Measurements from ENCODE around the gene ZFTA. TPM values are rescaled to one million over a fixed set of nuclear protein-coding genes. Genes with fewer than 3 reads are reported as not detected.

ZFTA gene
- total RNA-seq, 1 experiment from 2014 or later = 19.3 TPM

GRCh38 chr11:63805844-63806415, 37.4 kb upstream of the ZFTA start:
- CTCF ChIA-PET = interaction anchor here (0.6 kb wide), 2 partner anchors 131 to 907 kb away, joined by 5 to 7 read pairs; no protein-coding TSS in a partner anchor

GRCh38 chr11:63804259-63804658, 35.7 kb upstream of the ZFTA start:
- peak overlapping the region; percentile 89 for H3K27ac ChIP-seq
- H3K9me2 ChIP-seq (ENCODE audit: insufficient read depth) = no peaks in the 10 kb centered on the region
- peak; percentile 69 to 97 for DNase-seq
- ChIA-PET CTCF (interaction anchor here (2.4 kb wide), 1 partner anchor 142 kb away, joined by 8 read pairs; no protein-coding TSS in a partner anchor), POLR2A (ENCODE audit: unreplicated experiment) (interaction anchor here (0.5 kb wide), 1 partner anchor 37 kb away, joined by 4 read pairs; no protein-coding TSS in a partner anchor)
- H3K36me3 ChIP-seq (ENCODE audit: low read depth) = no peaks in the 10 kb centered on the region
- intact Hi-C loops (cut with micrococcal nuclease; ENCODE audit: unreplicated experiment) = loop anchor here (1.0 kb wide), 1 partner anchor 9 kb away; the partner anchor contains the start of gene SPINDOC
- no peaks in the 10 kb centered on the region for H4K20me1 ChIP-seq (ENCODE audit: insufficient read depth)
- TF ChIP-seq CTCF (conservative IDR thresholded peaks at IDR 0.05) (no peak), EZH2 (IDR thresholded peaks at IDR 0.05; ENCODE audit: low read depth) (no peak)
- H3K4me2 ChIP-seq = peak overlapping the region; percentile 72
- H3F3A ChIP-seq (ENCODE audit: insufficient read depth, low read depth) = peaks cover 48% of the 10 kb centered on the region
- peaks cover 46% of the 10 kb centered on the region for H3K4me1 ChIP-seq (replicated peaks; ENCODE audit: insufficient read depth)
- no peaks in the 10 kb centered on the region for H3K9me3 ChIP-seq (ENCODE audit: insufficient read depth, low read depth)
- no peak overlapping the region; the same call in 1 of the 2 replicates for H3K4me3 ChIP-seq
- H3K79me2 ChIP-seq (ENCODE audit: low read depth) = no peaks in the 10 kb centered on the region
- BruUV-seq (replicated peaks) = no TSS peak
- H3K27me3 ChIP-seq (ENCODE audit: insufficient read depth, low read depth) = no peaks in the 10 kb centered on the region
- H2AFZ ChIP-seq = no peak overlapping the region

More at GRCh38 chr11:63805844-63806415, 37.4 kb upstream of the ZFTA start:
- Histone ChIP-seq H3K36me3 (ENCODE audit: low read depth) (no peaks in the 10 kb centered on the region), H3K4me3 (no peak overlapping the region), H3F3A (ENCODE audit: insufficient read depth, low read depth) (peaks cover 44% of the 10 kb centered on the region), H3K27ac (no peak overlapping the region), H3K9me2 (ENCODE audit: insufficient read depth) (no peaks in the 10 kb centered on the region), H3K4me1 (replicated peaks; ENCODE audit: insufficient read depth) (peaks cover 46% of the 10 kb centered on the region), H3K79me2 (ENCODE audit: low read depth) (no peaks in the 10 kb centered on the region), H4K20me1 (ENCODE audit: insufficient read depth) (no peaks in the 10 kb centered on the region), H3K9me3 (ENCODE audit: insufficient read depth, low read depth) (no peaks in the 10 kb centered on the region), H3K27me3 (ENCODE audit: insufficient read depth, low read depth) (no peaks in the 10 kb centered on the region), H3K4me2 (no peak overlapping the region), H2AFZ (no peak overlapping the region)
- DNase-seq = no peak
- BruUV-seq (replicated peaks) = no TSS peak
- no peak for TF ChIP-seq CTCF (conservative IDR thresholded peaks at IDR 0.05)
- no peak for TF ChIP-seq EZH2 (IDR thresholded peaks at IDR 0.05; ENCODE audit: low read depth)
- POLR2A ChIA-PET (ENCODE audit: unreplicated experiment) = no interaction called here
- intact Hi-C loops (cut with micrococcal nuclease; ENCODE audit: unreplicated experiment) = no loop called here

GRCh38 chr11:63802637-63803414, 34.3 kb upstream of the ZFTA start:
- peak overlapping the region; percentile 14 for H2AFZ ChIP-seq
- intact Hi-C loops (cut with micrococcal nuclease; ENCODE audit: unreplicated experiment) = loop anchor here (2.0 kb wide), 1 partner anchor 34 kb away; the partner anchor contains the start of gene ZFTA
- POLR2A ChIA-PET (ENCODE audit: unreplicated experiment) = interaction anchor here (0.5 to 0.7 kb wide), 5 partner anchors 36 to 1320 kb away, joined by 3 to 22 read pairs (median 4); no protein-coding TSS in a partner anchor

More at GRCh38 chr11:63802637-63803414, 34.3 kb upstream of the ZFTA start:
- Histone ChIP-seq H3F3A (ENCODE audit: insufficient read depth, low read depth) (peaks cover 48% of the 10 kb centered on the region), H3K4me2 (peak overlapping the region; percentile 72), H3K36me3 (ENCODE audit: low read depth) (no peaks in the 10 kb centered on the region), H3K27ac (peak overlapping the region; percentile 89), H3K9me3 (ENCODE audit: insufficient read depth, low read depth) (no peaks in the 10 kb centered on the region), H3K9me2 (ENCODE audit: insufficient read depth) (no peaks in the 10 kb centered on the region), H3K4me1 (replicated peaks; ENCODE audit: insufficient read depth) (peaks cover 46% of the 10 kb centered on the region), H3K79me2 (ENCODE audit: low read depth) (no peaks in the 10 kb centered on the region), H3K27me3 (ENCODE audit: insufficient read depth, low read depth) (no peaks in the 10 kb centered on the region), H3K4me3 (peak overlapping the region; percentile 25; the same call in 1 of the 2 replicates), H4K20me1 (ENCODE audit: insufficient read depth) (no peaks in the 10 kb centered on the region)
- CTCF ChIA-PET = interaction anchor here (0.6 to 2.4 kb wide), 5 partner anchors 24 to 350 kb away, joined by 4 to 12 read pairs (median 8); no protein-coding TSS in a partner anchor
- BruUV-seq (replicated peaks) = no TSS peak
- peak; percentile 81 to 95 for DNase-seq
- TF ChIP-seq CTCF (conservative IDR thresholded peaks at IDR 0.05) (no peak), EZH2 (IDR thresholded peaks at IDR 0.05; ENCODE audit: low read depth) (no peak)
